Ishikawa (cell line): ENCODE data around the gene AOX1.

Source experiments
- CEBPB ChIP-seq: IDR thresholded peaks from 2 replicates; pipeline ENCODE4 v1.6.1; 2012
- CREB1 ChIP-seq: IDR thresholded peaks from 2 replicates; pipeline ENCODE4 v1.6.1; 2012; ENCODE audit warnings: low read depth
- EGR1 ChIP-seq: IDR thresholded peaks from 2 replicates; pipeline ENCODE4 v1.6.1; 2012
- EP300 ChIP-seq: IDR thresholded peaks from 2 replicates; pipeline ENCODE4 v1.6.1; 2012; ENCODE audit warnings: borderline replicate concordance
- NFIC ChIP-seq: IDR thresholded peaks from 2 replicates; pipeline ENCODE4 v1.6.1; 2012
- RAD21 ChIP-seq: IDR thresholded peaks from 2 replicates; pipeline ENCODE4 v1.6.1; 2012; ENCODE audit warnings: low read depth
- TAF1 ChIP-seq: IDR thresholded peaks from 2 replicates; pipeline ENCODE4 v1.6.1; 2012; ENCODE audit warnings: low read depth, mild to moderate bottlenecking
- TCF12 ChIP-seq: IDR thresholded peaks from 2 replicates; pipeline ENCODE4 v1.6.1; 2012; ENCODE audit warnings: low read depth
- TEAD4 ChIP-seq: IDR thresholded peaks from 2 replicates; pipeline ENCODE4 v1.6.1; 2012
- YY1 ChIP-seq: IDR thresholded peaks from 2 replicates; pipeline ENCODE4 v1.6.1; 2012; ENCODE audit warnings: low read depth
- ZBTB7A ChIP-seq: IDR thresholded peaks from 2 replicates; pipeline ENCODE4 v1.6.1; 2012; ENCODE audit warnings: low read depth
- TF ChIP-seq, protein P1 (sequence below): IDR thresholded peaks from 2 replicates; pipeline ENCODE4 v1.6.1; 2012; ENCODE audit warnings: low read depth, mild to moderate bottlenecking
- TF ChIP-seq, protein P2 (sequence below): IDR thresholded peaks from 2 replicates; pipeline ENCODE4 v1.6.1; 2012
- TF ChIP-seq, protein P3 (sequence below): IDR thresholded peaks from 2 replicates; pipeline ENCODE4 v1.6.1; 2012

DNA sequence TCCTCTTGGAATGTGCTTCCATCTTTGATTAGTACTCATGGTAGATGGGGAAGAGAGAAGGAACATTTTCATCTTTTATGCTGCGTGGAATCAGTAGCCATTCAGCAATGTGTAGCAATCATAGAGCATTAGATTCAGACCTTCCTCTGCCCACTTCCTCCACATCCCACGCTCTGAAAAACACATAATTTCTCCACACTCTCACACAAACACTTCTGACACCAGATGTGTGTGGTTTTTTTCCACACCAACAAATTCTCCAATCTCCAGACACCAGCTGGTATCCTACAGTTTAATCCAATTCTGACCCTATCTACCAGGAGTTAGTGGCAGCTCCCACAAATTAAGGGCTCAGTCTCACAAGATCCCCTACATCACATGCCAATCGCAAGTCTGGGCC, 103.3 kb downstream of the AOX1 start:
- TF ChIP-seq, protein P1, sequence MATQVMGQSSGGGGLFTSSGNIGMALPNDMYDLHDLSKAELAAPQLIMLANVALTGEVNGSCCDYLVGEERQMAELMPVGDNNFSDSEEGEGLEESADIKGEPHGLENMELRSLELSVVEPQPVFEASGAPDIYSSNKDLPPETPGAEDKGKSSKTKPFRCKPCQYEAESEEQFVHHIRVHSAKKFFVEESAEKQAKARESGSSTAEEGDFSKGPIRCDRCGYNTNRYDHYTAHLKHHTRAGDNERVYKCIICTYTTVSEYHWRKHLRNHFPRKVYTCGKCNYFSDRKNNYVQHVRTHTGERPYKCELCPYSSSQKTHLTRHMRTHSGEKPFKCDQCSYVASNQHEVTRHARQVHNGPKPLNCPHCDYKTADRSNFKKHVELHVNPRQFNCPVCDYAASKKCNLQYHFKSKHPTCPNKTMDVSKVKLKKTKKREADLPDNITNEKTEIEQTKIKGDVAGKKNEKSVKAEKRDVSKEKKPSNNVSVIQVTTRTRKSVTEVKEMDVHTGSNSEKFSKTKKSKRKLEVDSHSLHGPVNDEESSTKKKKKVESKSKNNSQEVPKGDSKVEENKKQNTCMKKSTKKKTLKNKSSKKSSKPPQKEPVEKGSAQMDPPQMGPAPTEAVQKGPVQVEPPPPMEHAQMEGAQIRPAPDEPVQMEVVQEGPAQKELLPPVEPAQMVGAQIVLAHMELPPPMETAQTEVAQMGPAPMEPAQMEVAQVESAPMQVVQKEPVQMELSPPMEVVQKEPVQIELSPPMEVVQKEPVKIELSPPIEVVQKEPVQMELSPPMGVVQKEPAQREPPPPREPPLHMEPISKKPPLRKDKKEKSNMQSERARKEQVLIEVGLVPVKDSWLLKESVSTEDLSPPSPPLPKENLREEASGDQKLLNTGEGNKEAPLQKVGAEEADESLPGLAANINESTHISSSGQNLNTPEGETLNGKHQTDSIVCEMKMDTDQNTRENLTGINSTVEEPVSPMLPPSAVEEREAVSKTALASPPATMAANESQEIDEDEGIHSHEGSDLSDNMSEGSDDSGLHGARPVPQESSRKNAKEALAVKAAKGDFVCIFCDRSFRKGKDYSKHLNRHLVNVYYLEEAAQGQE = no peak
- no peak for TF ChIP-seq RAD21
- TF ChIP-seq ZBTB7A = no peak
- TF ChIP-seq EP300 = no peak
- TF ChIP-seq CREB1 = no peak
- TF ChIP-seq EGR1 = no peak
- TF ChIP-seq, protein P2, sequence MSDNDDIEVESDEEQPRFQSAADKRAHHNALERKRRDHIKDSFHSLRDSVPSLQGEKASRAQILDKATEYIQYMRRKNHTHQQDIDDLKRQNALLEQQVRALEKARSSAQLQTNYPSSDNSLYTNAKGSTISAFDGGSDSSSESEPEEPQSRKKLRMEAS = no peak
- TF ChIP-seq TEAD4 = no peak
- TF ChIP-seq, protein P3, sequence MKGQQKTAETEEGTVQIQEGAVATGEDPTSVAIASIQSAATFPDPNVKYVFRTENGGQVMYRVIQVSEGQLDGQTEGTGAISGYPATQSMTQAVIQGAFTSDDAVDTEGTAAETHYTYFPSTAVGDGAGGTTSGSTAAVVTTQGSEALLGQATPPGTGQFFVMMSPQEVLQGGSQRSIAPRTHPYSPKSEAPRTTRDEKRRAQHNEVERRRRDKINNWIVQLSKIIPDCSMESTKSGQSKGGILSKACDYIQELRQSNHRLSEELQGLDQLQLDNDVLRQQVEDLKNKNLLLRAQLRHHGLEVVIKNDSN = no peak
- no peak for TF ChIP-seq YY1
- TF ChIP-seq CEBPB = no peak
- no peak for TF ChIP-seq TCF12
- no peak for TF ChIP-seq NFIC
- no peak for TF ChIP-seq TAF1
